ENCODE data around the gene TRMT112. TPM values are rescaled to one million over a fixed set of nuclear protein-coding genes. Genes with fewer than 3 reads are reported as not detected.
A peak's percentile ranks its signal among the peaks of the same experiment; 100 is the strongest.

The TRMT112 gene
- polyA plus RNA-seq, 1 experiment: 154 TPM

DNA sequence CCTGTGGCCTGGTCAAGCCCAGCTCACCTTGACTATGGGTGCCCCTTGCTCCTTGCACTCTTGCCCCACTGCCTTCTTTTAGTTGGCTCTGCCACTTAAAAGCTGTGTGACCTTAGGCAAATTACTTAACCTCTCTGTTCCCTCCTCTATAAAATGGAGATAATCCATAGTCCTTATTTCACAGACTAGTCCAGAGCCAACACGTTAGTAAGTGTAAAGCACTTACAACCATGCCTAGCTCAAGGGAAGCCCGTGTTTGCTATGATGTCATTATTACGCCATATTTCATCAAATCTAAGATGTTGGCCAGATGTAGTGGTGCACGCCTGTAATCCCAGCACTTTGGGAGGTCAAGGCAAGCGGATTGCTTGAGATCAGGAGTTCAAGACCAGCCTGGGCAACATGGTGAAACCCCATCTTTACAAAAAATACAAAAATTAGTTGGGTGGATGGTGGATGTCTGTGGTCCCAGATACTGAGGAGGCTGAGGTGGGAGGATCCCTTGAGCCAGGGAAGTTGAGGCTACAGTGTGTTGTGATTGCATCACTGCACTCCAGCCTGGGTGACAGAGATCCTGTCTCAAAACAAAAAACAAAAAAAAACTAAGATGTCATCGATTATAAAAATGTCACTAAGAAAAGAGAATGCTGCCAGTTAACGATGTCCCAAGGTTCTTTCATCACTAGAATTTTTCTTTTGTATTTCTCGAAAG lies 20.3 kb upstream of the TRMT112 start:
- TF ChIP-seq, protein P1, sequence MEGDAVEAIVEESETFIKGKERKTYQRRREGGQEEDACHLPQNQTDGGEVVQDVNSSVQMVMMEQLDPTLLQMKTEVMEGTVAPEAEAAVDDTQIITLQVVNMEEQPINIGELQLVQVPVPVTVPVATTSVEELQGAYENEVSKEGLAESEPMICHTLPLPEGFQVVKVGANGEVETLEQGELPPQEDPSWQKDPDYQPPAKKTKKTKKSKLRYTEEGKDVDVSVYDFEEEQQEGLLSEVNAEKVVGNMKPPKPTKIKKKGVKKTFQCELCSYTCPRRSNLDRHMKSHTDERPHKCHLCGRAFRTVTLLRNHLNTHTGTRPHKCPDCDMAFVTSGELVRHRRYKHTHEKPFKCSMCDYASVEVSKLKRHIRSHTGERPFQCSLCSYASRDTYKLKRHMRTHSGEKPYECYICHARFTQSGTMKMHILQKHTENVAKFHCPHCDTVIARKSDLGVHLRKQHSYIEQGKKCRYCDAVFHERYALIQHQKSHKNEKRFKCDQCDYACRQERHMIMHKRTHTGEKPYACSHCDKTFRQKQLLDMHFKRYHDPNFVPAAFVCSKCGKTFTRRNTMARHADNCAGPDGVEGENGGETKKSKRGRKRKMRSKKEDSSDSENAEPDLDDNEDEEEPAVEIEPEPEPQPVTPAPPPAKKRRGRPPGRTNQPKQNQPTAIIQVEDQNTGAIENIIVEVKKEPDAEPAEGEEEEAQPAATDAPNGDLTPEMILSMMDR (IDR thresholded peaks at IDR 0.05; ENCODE audit: insufficient read depth, low read depth, low read length): no peak
- POLR2A ChIA-PET: no interaction called here
- CTCF ChIA-PET: interaction anchor here (0.6 kb wide), 2 partner anchors 17 to 688 kb away, joined by 3 read pairs; no protein-coding TSS in a partner anchor
- DNase-seq (ENCODE audit: low read depth): no peak
- H3K27me3 ChIP-seq (ENCODE audit: control insufficient read depth, insufficient read depth, low read length): no peaks in the 10 kb centered on the region
- H3K4me3 ChIP-seq (ENCODE audit: low read depth, low read length): no peak overlapping the region
- H3K36me3 ChIP-seq (ENCODE audit: control insufficient read depth, insufficient read depth, low read length): no peaks in the 10 kb centered on the region

DNA sequence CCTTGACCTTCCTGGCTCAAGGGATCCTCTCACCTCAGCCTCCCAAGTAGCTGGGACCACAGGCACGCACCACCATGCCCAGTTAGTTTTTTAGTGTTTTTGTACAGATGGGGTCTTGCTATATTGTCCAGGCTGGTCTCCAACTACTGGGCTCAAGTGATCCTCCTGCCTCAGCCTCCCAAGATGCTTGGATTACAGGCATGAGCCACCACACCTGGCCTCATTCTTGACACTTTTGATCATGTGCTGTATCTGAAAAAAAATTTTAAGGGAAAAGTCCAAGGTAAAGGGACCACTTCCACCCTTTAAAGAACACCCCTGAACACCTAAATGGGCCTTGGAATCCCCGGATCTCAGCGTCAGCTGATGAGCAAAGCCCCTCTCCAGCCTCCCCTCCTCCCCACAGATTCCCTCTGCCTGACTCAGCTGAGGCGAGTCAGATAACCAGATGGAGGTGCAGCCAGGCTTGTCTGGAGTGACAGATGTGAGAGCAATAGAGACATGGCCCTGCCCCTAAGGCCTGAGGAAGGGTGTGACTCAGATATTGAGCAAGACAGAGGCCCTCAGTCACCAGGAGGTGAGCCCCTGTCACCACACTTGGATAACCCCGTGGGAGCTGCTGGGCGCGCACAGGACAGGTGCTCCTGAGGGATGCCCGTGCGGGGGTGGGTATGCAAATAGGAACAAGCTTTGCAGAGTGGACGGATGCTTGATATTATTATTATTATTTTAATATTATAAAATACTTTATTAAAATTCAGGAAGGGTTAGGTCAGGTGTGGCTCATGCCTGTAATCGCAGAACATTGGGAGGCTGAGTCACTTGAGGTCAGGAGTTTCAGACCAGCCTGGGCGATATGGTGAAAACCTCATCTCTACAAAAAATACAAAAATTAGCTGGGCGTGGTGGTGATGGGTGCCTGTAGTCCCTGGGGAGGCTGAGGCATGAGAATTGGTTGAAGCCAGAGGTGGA lies 17.7 kb upstream of the TRMT112 start:
- TF ChIP-seq, protein P1 (IDR thresholded peaks at IDR 0.05; ENCODE audit: insufficient read depth, low read depth, low read length): no peak
- DNase-seq (ENCODE audit: low read depth): peak; percentile 74
- Histone ChIP-seq H3K36me3 (ENCODE audit: control insufficient read depth, insufficient read depth, low read length) (no peaks in the 10 kb centered on the region), H3K4me3 (ENCODE audit: low read depth, low read length) (no peak overlapping the region), H3K27me3 (ENCODE audit: control insufficient read depth, insufficient read depth, low read length) (no peaks in the 10 kb centered on the region)
- CTCF ChIA-PET: interaction anchor here (0.7 to 1.6 kb wide), 5 partner anchors 10 to 83 kb away, joined by 3 to 4 read pairs (median 4); no protein-coding TSS in a partner anchor
- POLR2A ChIA-PET: no interaction called here

DNA sequence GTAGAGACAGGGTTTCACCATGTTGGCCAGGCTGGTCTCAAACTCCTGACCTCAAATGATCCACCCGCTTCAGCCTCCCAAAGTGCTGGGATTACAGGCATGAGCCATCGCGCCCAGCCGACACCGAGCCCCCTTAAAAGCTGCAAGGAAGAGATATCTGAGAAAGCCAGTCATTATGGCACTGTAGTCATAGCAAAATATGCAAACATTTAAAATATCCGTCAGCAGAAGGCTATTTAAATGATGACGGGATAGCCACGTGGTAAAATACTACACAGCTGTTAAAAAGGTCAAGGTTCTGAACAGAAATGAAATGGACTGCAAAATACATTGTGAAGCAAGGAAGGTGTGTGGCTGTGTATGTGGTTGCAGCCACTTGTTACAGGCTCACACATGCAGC lies 16.2 kb upstream of the TRMT112 start:
- ChIA-PET CTCF (interaction anchor here (1.1 to 2.6 kb wide), 3 partner anchors 8 to 22 kb away, joined by 3 to 28 read pairs (median 5); partner anchors contain the start of gene CCDC88B), POLR2A (no interaction called here)
- DNase-seq (ENCODE audit: low read depth): no peak
- H3K27me3 ChIP-seq (ENCODE audit: control insufficient read depth, insufficient read depth, low read length): no peaks in the 10 kb centered on the region
- TF ChIP-seq, protein P1 (IDR thresholded peaks at IDR 0.05; ENCODE audit: insufficient read depth, low read depth, low read length): no peak
- H3K36me3 ChIP-seq (ENCODE audit: control insufficient read depth, insufficient read depth, low read length): no peaks in the 10 kb centered on the region
- no peak overlapping the region for H3K4me3 ChIP-seq (ENCODE audit: low read depth, low read length)

DNA sequence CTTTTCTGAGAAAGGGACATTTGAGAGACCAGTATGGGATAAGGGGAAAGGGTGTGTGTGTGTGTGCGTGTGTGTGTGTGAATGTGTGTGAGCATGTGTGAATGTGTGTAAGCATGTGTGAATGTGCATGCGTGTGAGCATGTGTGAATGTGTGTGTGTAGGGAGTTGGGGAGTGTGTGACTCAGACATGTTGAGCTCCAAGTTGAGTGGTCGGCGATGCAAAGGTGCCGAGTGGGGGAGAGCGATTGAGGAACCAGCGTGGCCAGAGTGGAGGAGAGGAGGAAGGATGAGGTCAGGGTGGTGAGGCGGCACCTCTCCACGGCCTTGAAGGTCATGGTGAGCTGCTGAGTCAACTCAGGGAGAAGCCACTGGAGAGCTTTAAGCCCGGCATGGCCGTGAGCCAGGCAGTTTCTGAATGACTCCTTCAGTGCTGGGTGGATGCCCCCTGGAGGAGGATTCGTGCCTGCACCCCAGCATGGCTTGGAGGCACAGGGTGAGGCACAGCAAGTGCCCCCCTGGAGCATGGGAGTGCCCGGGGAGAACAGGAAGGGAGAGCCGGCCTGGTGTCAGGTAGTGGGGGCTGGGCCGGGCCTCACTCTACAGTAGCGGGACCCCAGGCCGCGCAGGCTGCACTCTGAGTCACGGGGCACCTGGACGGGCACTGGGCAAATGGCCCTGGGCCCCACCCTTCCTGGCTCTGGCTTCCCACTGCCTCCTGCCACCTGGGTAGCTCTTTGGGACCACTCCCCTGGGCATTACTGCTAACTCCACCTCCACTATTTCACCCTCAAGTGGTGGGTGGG lies 14.4 kb upstream of the TRMT112 start:
- H3K36me3 ChIP-seq (ENCODE audit: control insufficient read depth, insufficient read depth, low read length): no peaks in the 10 kb centered on the region
- TF ChIP-seq, protein P1 (IDR thresholded peaks at IDR 0.05; ENCODE audit: insufficient read depth, low read depth, low read length): peak; percentile 81
- no peak overlapping the region for H3K4me3 ChIP-seq (ENCODE audit: low read depth, low read length)
- ChIA-PET CTCF (interaction anchor here (0.8 to 3.1 kb wide), 16 partner anchors 9 to 127 kb away, joined by 3 to 28 read pairs (median 5); partner anchors contain the start of genes CCDC88B, GPR137, PLCB3 and PRDX5), POLR2A (interaction anchor here (0.5 kb wide), 1 partner anchor 79 kb away, joined by 14 read pairs; no protein-coding TSS in a partner anchor)
- H3K27me3 ChIP-seq (ENCODE audit: control insufficient read depth, insufficient read depth, low read length): no peaks in the 10 kb centered on the region
- DNase-seq (ENCODE audit: low read depth): no peak
